ENCODE data around the gene LRRC27.

- no peak for TF ChIP-seq EZH2 (IDR thresholded peaks at IDR 0.05; ENCODE audit: insufficient read depth, poor library complexity, severe bottlenecking)
- TF ChIP-seq EZH2phosphoT487 (IDR thresholded peaks at IDR 0.05; ENCODE audit: insufficient read depth, low read depth): no peak
Measured at GRCh38 chr10:132321726-132322125, 10.3 kb upstream of the LRRC27 start.
